A673 (cell line): ENCODE data around the gene GRID1. TPM values are rescaled to one million over a fixed set of nuclear protein-coding genes. Genes with fewer than 3 reads are reported as not detected.
A peak's percentile ranks its signal among the peaks of the same experiment; 100 is the strongest.

Source experiments
- BruUV-seq: library from RNA; stranded (reverse); fragments of 400-500 nt; replicated peaks from 2 replicates; lab custom pipeline; 2021; lab: Mats Ljungman, UMichigan
- CTCF ChIA-PET: fragments of 300-600 bp; sonication (Branson Sonifier 250); formaldehyde crosslinking; loops from one replicate; lab custom pipeline; 2022; ENCODE audit warnings: antibody characterized with exemption; lab: Charles Lee
- POLR2A ChIA-PET: fragments of 300-600 bp; sonication (Branson Sonifier 250); formaldehyde crosslinking; loops from one replicate; lab custom pipeline; 2022; ENCODE audit warnings: antibody characterized with exemption; ENCODE audit not compliant: low non-redundant PET; lab: Charles Lee
- DNase-seq: peaks from one replicate; pipeline ENCODE4 v3.0.0-alpha.2; 2015; ENCODE audit warnings: low spot score
- H3K27ac ChIP-seq: fragments of 200-600 bp; sonication (generic); 2 replicates; pipeline ENCODE4 v1.5.1; 2016; ENCODE audit warnings: mixed run types, low read depth, mild to moderate bottlenecking, mixed read lengths, antibody characterized with exemption, low read length; ENCODE audit not compliant: poor library complexity, severe bottlenecking
- H3K27me3 ChIP-seq: fragments of 200-600 bp; sonication (generic); replicated peaks from 2 replicates; pipeline ENCODE4 v1.6.1; 2017; ENCODE audit warnings: mixed run types, low read depth, mild to moderate bottlenecking, mixed read lengths, antibody characterized with exemption, low read length; ENCODE audit not compliant: insufficient read depth, poor library complexity
- H3K36me3 ChIP-seq: fragments of 200-600 bp; sonication (generic); 2 replicates; pipeline ENCODE4 v1.6.1; 2016; ENCODE audit warnings: mixed run types, mild to moderate bottlenecking, mixed read lengths, antibody characterized with exemption, low read length; ENCODE audit not compliant: insufficient read depth, poor library complexity, severe bottlenecking
- H3K4me1 ChIP-seq: fragments of 200-600 bp; sonication (generic); 2 replicates; pipeline ENCODE4 v1.6.1; 2017; ENCODE audit warnings: mixed run types, mild to moderate bottlenecking, mixed read lengths, antibody characterized with exemption, low read length; ENCODE audit not compliant: insufficient read depth, poor library complexity, severe bottlenecking
- H3K4me3 ChIP-seq: fragments of 200-600 bp; sonication (generic); 2 replicates; pipeline ENCODE4 v1.5.1; 2016; ENCODE audit warnings: low read depth, mixed run types, mild to moderate bottlenecking, mixed read lengths, low read length; ENCODE audit not compliant: poor library complexity, severe bottlenecking
- H3K9me3 ChIP-seq: fragments of 200-600 bp; sonication (generic); 2 replicates; pipeline ENCODE4 v1.6.1; 2016; ENCODE audit warnings: mixed run types, low read depth, mild to moderate bottlenecking, mixed read lengths, antibody characterized with exemption, low read length; ENCODE audit not compliant: poor library complexity, severe bottlenecking
- CTCF ChIP-seq: fragments of 300-800, 200-600 bp; sonication (generic); conservative IDR thresholded peaks from 2 replicates; pipeline ENCODE4 v1.5.1; 2017; ENCODE audit warnings: low read depth, mild to moderate bottlenecking, antibody characterized with exemption, low read length, moderate library complexity, mixed read lengths
- EZH2 ChIP-seq: fragments of 200-600 bp; sonication (generic); IDR thresholded peaks from 2 replicates; pipeline ENCODE4 v1.6.1; 2017; ENCODE audit warnings: borderline replicate concordance, low read depth, mild to moderate bottlenecking, mixed read lengths, antibody characterized with exemption, low read length; ENCODE audit not compliant: poor library complexity, severe bottlenecking
- intact Hi-C: fragments of 100-400 bp; cut with micrococcal nuclease; formaldehyde crosslinking; loops from one replicate; pipeline ENCODE4 v1.10.0; 2022; ENCODE audit not compliant: unreplicated experiment
- total RNA-seq: library from RNA; stranded (reverse); gene quantifications from 2 replicates; pipeline ENCODE4 v1.2.3, GENCODE V29; 2021

The GRID1 gene
- total RNA-seq, 1 experiment from 2014 or later = not detected

DNA sequence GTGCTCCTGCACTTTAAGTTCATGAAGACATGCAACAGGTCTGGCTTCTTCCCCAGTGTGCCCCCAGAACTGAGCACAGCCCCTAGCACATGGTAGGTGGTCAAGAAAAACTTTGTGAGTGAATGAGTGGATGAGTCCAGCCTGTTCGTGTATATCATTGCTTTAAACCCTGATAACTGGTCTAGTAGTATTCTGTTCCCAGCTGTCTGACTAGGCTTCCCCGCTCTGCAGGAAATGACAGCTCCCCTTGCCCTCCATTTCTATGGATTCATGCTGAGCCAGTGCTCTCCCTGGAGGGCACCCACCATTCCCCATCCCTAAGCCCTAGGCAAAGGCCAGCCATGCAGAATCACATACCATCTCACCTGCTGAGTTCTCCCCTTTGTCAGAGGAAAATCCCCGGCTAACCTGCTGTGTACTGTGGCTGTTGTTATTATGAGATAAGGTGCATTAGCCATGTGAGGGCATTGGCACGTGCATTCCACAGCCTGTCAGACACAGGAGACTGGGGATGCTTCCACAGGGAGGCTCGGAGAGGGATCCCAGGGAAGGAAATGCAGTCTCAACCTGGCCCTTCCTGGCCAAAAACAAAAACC, 698.9 kb downstream of the GRID1 start:
- Histone ChIP-seq H3K36me3 (no peaks in the 10 kb centered on the region), H3K27ac (no peak overlapping the region), H3K4me3 (no peak overlapping the region), H3K27me3 (no peaks in the 10 kb centered on the region), H3K9me3 (no peaks in the 10 kb centered on the region), H3K4me1 (no peaks in the 10 kb centered on the region)
- intact Hi-C loops = no loop called here
- BruUV-seq = no TSS peak
- CTCF ChIA-PET = no interaction called here
- POLR2A ChIA-PET = no interaction called here
- no peak for TF ChIP-seq EZH2
- no peak for TF ChIP-seq CTCF
- DNase-seq = peak; percentile 43

DNA sequence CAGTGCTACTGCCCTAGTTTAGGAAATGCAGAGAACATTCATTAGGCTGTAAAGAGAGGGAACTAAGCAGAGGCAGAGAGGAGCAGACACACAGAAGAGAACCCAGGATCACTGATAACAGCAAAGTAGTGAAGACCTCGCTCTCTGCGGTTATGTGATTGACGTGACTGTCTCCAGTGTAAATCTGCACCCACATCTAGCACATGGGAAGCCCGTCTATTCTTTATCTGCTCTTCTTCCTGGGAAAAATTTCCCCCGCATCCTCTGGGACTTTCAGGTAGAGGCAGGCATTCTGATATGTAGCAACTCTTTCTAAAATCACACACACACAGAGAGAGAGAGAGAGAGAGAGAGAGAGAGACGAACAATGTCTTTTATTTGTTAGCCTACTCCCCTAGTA, 699.6 kb downstream of the GRID1 start:
- TF ChIP-seq EZH2 = no peak
- no peak for TF ChIP-seq CTCF
- BruUV-seq = no TSS peak
- CTCF ChIA-PET = no interaction called here
- Histone ChIP-seq H3K36me3 (no peaks in the 10 kb centered on the region), H3K9me3 (no peaks in the 10 kb centered on the region), H3K27ac (no peak overlapping the region), H3K27me3 (no peaks in the 10 kb centered on the region), H3K4me1 (no peaks in the 10 kb centered on the region), H3K4me3 (no peak overlapping the region)
- intact Hi-C loops = no loop called here
- POLR2A ChIA-PET = no interaction called here
- no peak for DNase-seq

- Histone ChIP-seq H3K27ac (no peak overlapping the region), H3K27me3 (no peaks in the 10 kb centered on the region), H3K4me3 (no peak overlapping the region), H3K36me3 (no peaks in the 10 kb centered on the region), H3K9me3 (no peaks in the 10 kb centered on the region), H3K4me1 (no peaks in the 10 kb centered on the region)
- ChIA-PET CTCF (no interaction called here), POLR2A (no interaction called here)
- intact Hi-C loops = no loop called here
- TF ChIP-seq CTCF (no peak), EZH2 (no peak)
- DNase-seq = no peak
- no TSS peak for BruUV-seq
Measured at GRCh38 chr10:85666102-85666501, 700.5 kb downstream of the GRID1 start.
